Motor neuron (in vitro differentiated cells): ENCODE measurements around the gene POT1. TPM values are rescaled to one million over a fixed set of nuclear protein-coding genes. Genes with fewer than 3 reads are reported as not detected.

Experiments used
- ATAC-seq, 8 experiments: fragments of 200-7000 bp; cut with Tn5 transposase; replicated peaks in 6 of 8; 2 replicates each; pipeline ENCODE4 v1.8.0; 2021; ENCODE audit warnings: mild to moderate bottlenecking in 8 of 8, moderate library complexity in 8 of 8
- H3K27ac ChIP-seq, 2 donors: fragments of 250-450 bp; sonication (Bioruptor Pico); 2 replicates each; pipeline ENCODE4 v1.9.0; 2021; ENCODE audit warnings: antibody characterized with exemption in 2 of 2, mild to moderate bottlenecking in 2 of 2, moderate library complexity in 1 of 2
- H3K4me1 ChIP-seq, 2 donors: fragments of 250-450 bp; sonication (Bioruptor Pico); replicated peaks in 1 of 2; 2 replicates each; pipeline ENCODE4 v1.6.1; 2021; ENCODE audit warnings: antibody characterized with exemption in 2 of 2, mild to moderate bottlenecking in 2 of 2, moderate library complexity in 1 of 2
- H3K4me3 ChIP-seq, 5 donors: fragments of 250-450 bp; sonication (Bioruptor Pico); 2 replicates each; pipeline ENCODE4 v1.9.0; 2021; ENCODE audit warnings: antibody characterized with exemption in 5 of 5, mild to moderate bottlenecking in 5 of 5, moderate library complexity in 4 of 5
- WGBS, 10 experiments: fragments of 450-650 bp; shearing (Covaris generic); methylation state at CpG; one replicate each; pipeline ENCODE4 v1.0.0; 2022; 5-methylcytosine and 5-hydroxymethylcytosine counted together
- in situ Hi-C, 9 experiments: fragments of 400-800 bp; cut with MboI; loops; one replicate each; pipeline ENCODE4 v1.15.0; 2021; ENCODE audit warnings: low sequenced_read_pairs in 9 of 9, low pct_unique_long_range_greater_than_20kb in 2 of 9; ENCODE audit not compliant: unreplicated experiment in 9 of 9
- total RNA-seq, 8 experiments: library from RNA; unstranded; fragments of 300-600 nt; gene quantifications; 2 replicates each; pipeline versions ENCODE4 v1.2.3 to v1.2.4, GENCODE V29; 2022

The POT1 gene
- total RNA-seq, 8 experiments from 2014 or later = 18.6 to 43.3 (median 28.7) TPM

DNA sequence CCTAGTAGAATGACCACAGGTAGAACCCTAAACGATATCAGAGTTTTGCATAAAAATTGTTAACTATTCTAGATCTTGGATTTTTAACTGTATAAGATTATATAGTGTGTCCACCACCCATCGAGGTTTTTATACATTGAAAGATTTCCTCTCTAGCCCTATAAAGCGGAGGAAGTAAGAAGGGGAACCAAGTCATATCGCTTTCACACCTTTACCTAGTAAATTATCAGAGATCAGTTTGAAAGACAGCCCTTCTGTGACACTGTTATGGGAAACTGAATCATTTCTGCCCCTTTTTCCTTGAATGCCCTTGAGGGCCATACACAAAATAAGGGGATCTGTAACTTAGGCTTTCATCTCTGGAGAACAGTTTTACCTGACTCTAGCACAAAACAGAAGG is 155.7 kb downstream of the POT1 start:
- Histone ChIP-seq H3K4me1 (no peaks in the 10 kb centered on the region), H3K27ac (no peak overlapping the region), H3K4me3 (no peak overlapping the region)
- in situ Hi-C loops = no loop called here
- no peak for ATAC-seq
- 0 to 93% (median 69%) methylated on average over 1 to 4 of the region's 4 CpGs; no CpG with 5 or more reads in 1 of the 10 experiments for WGBS, 10 experiments

- no peak for ATAC-seq
These were observed 156.3 kb downstream of the POT1 start for GRCh38 chr7:124773339-124773738.

More at GRCh38 chr7:124773339-124773738, 156.3 kb downstream of the POT1 start:
- H3K4me3 ChIP-seq = no peak overlapping the region
- in situ Hi-C loops = no loop called here
- H3K27ac ChIP-seq = no peak overlapping the region
- 0 to 100% (median 89%) methylated on average over 1 to 3 of the region's 3 CpGs; no CpG with 5 or more reads in 2 of the 10 experiments for WGBS, 10 experiments
- H3K4me1 ChIP-seq = no peaks in the 10 kb centered on the region

Other genes with a start within 250 kb of the POT1 start
- gene GPR37, start 164.0 kb downstream of the POT1 start, total RNA-seq = 10 to 100 TPM in 1 of 8 experiments, 1 to 10 TPM in 5, under 1 TPM in 2; 0.24 to 23.3 (median 1.3) TPM